Measurements from ENCODE around the gene PGM2L1.

Gene PGM2L1

GRCh38 chr11:74338963-74339362, 59.3 kb downstream of the PGM2L1 start:
- TF ChIP-seq, protein P1, sequence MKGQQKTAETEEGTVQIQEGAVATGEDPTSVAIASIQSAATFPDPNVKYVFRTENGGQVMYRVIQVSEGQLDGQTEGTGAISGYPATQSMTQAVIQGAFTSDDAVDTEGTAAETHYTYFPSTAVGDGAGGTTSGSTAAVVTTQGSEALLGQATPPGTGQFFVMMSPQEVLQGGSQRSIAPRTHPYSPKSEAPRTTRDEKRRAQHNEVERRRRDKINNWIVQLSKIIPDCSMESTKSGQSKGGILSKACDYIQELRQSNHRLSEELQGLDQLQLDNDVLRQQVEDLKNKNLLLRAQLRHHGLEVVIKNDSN (IDR thresholded peaks at IDR 0.05), result no peak
- TF ChIP-seq EP300 (IDR thresholded peaks at IDR 0.05; ENCODE audit: borderline replicate concordance) (no peak), TAF1 (IDR thresholded peaks at IDR 0.05; ENCODE audit: low read depth) (no peak), TCF12 (IDR thresholded peaks at IDR 0.05; ENCODE audit: low read depth) (no peak), FOXM1 (IDR thresholded peaks at IDR 0.05; ENCODE audit: borderline replicate concordance, low read depth) (no peak), EGR1 (IDR thresholded peaks at IDR 0.05) (no peak)

DNA sequence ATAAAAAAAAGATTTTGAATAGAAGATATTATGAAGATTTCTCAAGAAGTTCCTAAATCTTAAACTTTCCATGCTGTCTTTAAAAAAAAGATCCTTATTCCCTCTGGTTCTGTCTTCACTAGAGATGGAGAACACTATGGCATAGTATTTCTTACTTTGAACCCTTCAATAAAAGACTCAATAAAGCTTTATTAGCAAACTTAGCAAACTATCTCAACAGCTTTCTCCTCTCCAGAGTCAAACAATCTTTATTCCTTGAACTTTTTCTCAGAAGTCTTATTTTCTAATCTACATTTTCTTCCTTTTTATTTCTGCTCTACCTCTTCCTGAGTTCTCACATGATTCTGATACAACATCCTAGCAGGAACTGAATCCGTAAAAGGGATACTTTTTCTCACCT, 65.0 kb downstream of the PGM2L1 start:
- TF ChIP-seq NFIC (IDR thresholded peaks at IDR 0.05) (no peak), EGR1 (IDR thresholded peaks at IDR 0.05) (no peak)

- no peak for TF ChIP-seq TAF1 (IDR thresholded peaks at IDR 0.05; ENCODE audit: low read depth)
- no peak for TF ChIP-seq EGR1 (IDR thresholded peaks at IDR 0.05)
- no peak for TF ChIP-seq ZBTB7A (IDR thresholded peaks at IDR 0.05; ENCODE audit: low read depth)
- TF ChIP-seq NFIC (IDR thresholded peaks at IDR 0.05), result no peak
- TF ChIP-seq TCF12 (IDR thresholded peaks at IDR 0.05; ENCODE audit: low read depth), result no peak
- TF ChIP-seq YY1 (IDR thresholded peaks at IDR 0.05; ENCODE audit: low read depth), result no peak
- TF ChIP-seq, protein P1 (IDR thresholded peaks at IDR 0.05), result no peak
- TF ChIP-seq TEAD4 (IDR thresholded peaks at IDR 0.05), result no peak
- no peak for TF ChIP-seq CREB1 (IDR thresholded peaks at IDR 0.05; ENCODE audit: low read depth)
- TF ChIP-seq REST (IDR thresholded peaks at IDR 0.05; ENCODE audit: low read depth), result no peak
- no peak for TF ChIP-seq EP300 (IDR thresholded peaks at IDR 0.05; ENCODE audit: borderline replicate concordance)
- no peak for TF ChIP-seq CEBPB (IDR thresholded peaks at IDR 0.05)
- TF ChIP-seq FOXM1 (IDR thresholded peaks at IDR 0.05; ENCODE audit: borderline replicate concordance, low read depth), result no peak
- TF ChIP-seq, protein P2, sequence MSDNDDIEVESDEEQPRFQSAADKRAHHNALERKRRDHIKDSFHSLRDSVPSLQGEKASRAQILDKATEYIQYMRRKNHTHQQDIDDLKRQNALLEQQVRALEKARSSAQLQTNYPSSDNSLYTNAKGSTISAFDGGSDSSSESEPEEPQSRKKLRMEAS (IDR thresholded peaks at IDR 0.05), result no peak
- no peak for TF ChIP-seq RAD21 (IDR thresholded peaks at IDR 0.05; ENCODE audit: low read depth)
Observed at GRCh38 chr11:74332291-74332690, 65.9 kb downstream of the PGM2L1 start.

GRCh38 chr11:74330075-74330858, 68.0 kb downstream of the PGM2L1 start:
- no peak for TF ChIP-seq TCF12 (IDR thresholded peaks at IDR 0.05; ENCODE audit: low read depth)
- TF ChIP-seq, protein P2 (IDR thresholded peaks at IDR 0.05), result no peak
- TF ChIP-seq FOXM1 (IDR thresholded peaks at IDR 0.05; ENCODE audit: borderline replicate concordance, low read depth), result no peak
- no peak for TF ChIP-seq EP300 (IDR thresholded peaks at IDR 0.05; ENCODE audit: borderline replicate concordance)

- TF ChIP-seq EP300 (IDR thresholded peaks at IDR 0.05; ENCODE audit: borderline replicate concordance), result no peak
- no peak for TF ChIP-seq ZBTB7A (IDR thresholded peaks at IDR 0.05; ENCODE audit: low read depth)
- TF ChIP-seq, protein P2 (IDR thresholded peaks at IDR 0.05), result no peak
- no peak for TF ChIP-seq CREB1 (IDR thresholded peaks at IDR 0.05; ENCODE audit: low read depth)
- no peak for TF ChIP-seq NFIC (IDR thresholded peaks at IDR 0.05)
- no peak for TF ChIP-seq RAD21 (IDR thresholded peaks at IDR 0.05; ENCODE audit: low read depth)
- TF ChIP-seq REST (IDR thresholded peaks at IDR 0.05; ENCODE audit: low read depth), result no peak
- no peak for TF ChIP-seq TCF12 (IDR thresholded peaks at IDR 0.05; ENCODE audit: low read depth)
- TF ChIP-seq TEAD4 (IDR thresholded peaks at IDR 0.05), result no peak
- TF ChIP-seq, protein P1 (IDR thresholded peaks at IDR 0.05), result no peak
- TF ChIP-seq CEBPB (IDR thresholded peaks at IDR 0.05), result no peak
- TF ChIP-seq EGR1 (IDR thresholded peaks at IDR 0.05), result no peak
- TF ChIP-seq YY1 (IDR thresholded peaks at IDR 0.05; ENCODE audit: low read depth), result no peak
- TF ChIP-seq FOXM1 (IDR thresholded peaks at IDR 0.05; ENCODE audit: borderline replicate concordance, low read depth), result no peak
- no peak for TF ChIP-seq TAF1 (IDR thresholded peaks at IDR 0.05; ENCODE audit: low read depth)
Observed at GRCh38 chr11:74327076-74327475, 71.2 kb downstream of the PGM2L1 start.
